PFSK-1 (cell line): ENCODE data around the gene ZNF362.

Experiments
- POLR2AphosphoS5 ChIP-seq: IDR thresholded peaks from 2 replicates; pipeline ENCODE4 v1.6.1; 2012; ENCODE audit warnings: low read depth, mild to moderate bottlenecking, control low read depth, low read length, moderate library complexity
- SIN3A ChIP-seq: IDR thresholded peaks from 2 replicates; pipeline ENCODE4 v1.6.1; 2012; ENCODE audit warnings: mild to moderate bottlenecking, low read length, moderate library complexity, borderline replicate concordance; ENCODE audit not compliant: insufficient read depth
- TF ChIP-seq, protein P1 (sequence below), 2 experiments: IDR thresholded peaks; 2 replicates each; pipeline versions ENCODE4 v1.6.1 to v1.8.0; 2011 to 2012; ENCODE audit warnings: low read depth in 2 of 2, low read length in 2 of 2, control low read depth in 1 of 2, inconsistent platforms in 1 of 2, mild to moderate bottlenecking in 1 of 2, moderate library complexity in 1 of 2; ENCODE audit not compliant: insufficient read depth in 1 of 2

DNA sequence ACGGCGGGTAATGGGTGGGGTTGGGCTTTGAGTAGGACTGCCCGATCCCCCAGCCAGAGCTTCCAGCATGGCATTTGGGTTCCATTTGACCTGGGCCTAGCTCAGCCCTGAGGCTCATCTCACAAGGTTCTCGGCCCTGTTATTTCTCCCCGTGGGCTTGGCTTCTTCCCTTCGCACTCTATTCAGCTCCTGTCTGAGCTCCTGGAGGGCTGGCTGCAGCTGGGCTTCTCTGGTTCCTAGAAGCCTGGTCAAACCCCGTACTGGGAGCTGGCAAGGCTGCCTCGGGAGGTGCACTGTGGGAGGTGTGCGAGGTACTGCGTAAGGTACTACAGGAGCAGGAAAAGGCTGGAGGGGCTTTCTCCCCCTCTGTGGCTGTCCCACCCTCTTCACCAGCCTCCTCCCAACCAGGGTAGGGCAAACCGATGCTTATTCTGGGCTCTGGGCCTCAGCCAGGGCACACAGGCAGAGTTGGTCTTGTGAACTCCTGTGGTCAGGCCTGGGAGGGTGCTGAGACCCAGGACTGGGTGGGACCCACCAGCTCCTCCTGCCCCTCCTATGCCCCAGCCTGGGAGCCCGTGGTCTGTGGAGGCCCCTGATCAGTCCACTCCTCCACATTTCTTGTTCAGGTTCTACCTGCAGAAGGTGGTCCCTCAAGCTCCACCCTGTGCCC is 63.8 kb downstream of the ZNF362 start:
- no peak for TF ChIP-seq POLR2AphosphoS5
- TF ChIP-seq, protein P1, sequence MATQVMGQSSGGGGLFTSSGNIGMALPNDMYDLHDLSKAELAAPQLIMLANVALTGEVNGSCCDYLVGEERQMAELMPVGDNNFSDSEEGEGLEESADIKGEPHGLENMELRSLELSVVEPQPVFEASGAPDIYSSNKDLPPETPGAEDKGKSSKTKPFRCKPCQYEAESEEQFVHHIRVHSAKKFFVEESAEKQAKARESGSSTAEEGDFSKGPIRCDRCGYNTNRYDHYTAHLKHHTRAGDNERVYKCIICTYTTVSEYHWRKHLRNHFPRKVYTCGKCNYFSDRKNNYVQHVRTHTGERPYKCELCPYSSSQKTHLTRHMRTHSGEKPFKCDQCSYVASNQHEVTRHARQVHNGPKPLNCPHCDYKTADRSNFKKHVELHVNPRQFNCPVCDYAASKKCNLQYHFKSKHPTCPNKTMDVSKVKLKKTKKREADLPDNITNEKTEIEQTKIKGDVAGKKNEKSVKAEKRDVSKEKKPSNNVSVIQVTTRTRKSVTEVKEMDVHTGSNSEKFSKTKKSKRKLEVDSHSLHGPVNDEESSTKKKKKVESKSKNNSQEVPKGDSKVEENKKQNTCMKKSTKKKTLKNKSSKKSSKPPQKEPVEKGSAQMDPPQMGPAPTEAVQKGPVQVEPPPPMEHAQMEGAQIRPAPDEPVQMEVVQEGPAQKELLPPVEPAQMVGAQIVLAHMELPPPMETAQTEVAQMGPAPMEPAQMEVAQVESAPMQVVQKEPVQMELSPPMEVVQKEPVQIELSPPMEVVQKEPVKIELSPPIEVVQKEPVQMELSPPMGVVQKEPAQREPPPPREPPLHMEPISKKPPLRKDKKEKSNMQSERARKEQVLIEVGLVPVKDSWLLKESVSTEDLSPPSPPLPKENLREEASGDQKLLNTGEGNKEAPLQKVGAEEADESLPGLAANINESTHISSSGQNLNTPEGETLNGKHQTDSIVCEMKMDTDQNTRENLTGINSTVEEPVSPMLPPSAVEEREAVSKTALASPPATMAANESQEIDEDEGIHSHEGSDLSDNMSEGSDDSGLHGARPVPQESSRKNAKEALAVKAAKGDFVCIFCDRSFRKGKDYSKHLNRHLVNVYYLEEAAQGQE (IDR thresholded peaks at IDR 0.05; ENCODE audit: insufficient read depth in 1 of 2, low read depth in 2 of 2, low read length in 2 of 2), result no peak
- TF ChIP-seq SIN3A, result no peak
